Measurements from ENCODE around the gene ZNF407. TPM values are rescaled to one million over a fixed set of nuclear protein-coding genes. Genes with fewer than 3 reads are reported as not detected.

The ZNF407 gene
- total RNA-seq, 1 donor from 2014 or later = 13.2 TPM

DNA sequence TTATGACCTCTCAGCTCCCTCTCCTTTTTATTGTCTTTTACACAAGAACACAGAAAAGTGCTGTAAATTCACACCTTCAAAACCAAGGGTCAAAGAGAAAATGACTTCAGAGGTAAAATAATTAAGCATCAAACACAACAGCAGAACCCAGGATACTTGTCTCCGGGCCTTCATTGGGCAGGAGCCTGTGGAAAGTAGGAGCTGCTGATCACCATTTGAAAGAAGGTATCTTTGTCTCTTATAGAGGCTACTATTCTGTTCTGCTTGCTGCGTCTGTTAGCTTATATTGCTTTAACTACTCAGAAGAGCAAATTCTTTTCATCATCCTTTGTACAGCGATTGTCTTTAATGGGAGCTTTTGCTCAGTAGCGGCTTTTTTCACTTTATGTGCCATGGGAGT, 350.2 kb downstream of the ZNF407 start:
- H3K27me3 Mint-ChIP-seq (ENCODE audit: low read depth) = no peaks in the 10 kb centered on the region
- H3K4me3 Mint-ChIP-seq = peak overlapping the region; percentile 20
- peaks cover 20% of the 10 kb centered on the region for H3K4me1 Mint-ChIP-seq
- peaks cover 3% of the 10 kb centered on the region for H3K9me3 Mint-ChIP-seq
- no peak for DNase-seq (ENCODE audit: low read depth, low spot score)
- TF ChIP-seq, protein P1, sequence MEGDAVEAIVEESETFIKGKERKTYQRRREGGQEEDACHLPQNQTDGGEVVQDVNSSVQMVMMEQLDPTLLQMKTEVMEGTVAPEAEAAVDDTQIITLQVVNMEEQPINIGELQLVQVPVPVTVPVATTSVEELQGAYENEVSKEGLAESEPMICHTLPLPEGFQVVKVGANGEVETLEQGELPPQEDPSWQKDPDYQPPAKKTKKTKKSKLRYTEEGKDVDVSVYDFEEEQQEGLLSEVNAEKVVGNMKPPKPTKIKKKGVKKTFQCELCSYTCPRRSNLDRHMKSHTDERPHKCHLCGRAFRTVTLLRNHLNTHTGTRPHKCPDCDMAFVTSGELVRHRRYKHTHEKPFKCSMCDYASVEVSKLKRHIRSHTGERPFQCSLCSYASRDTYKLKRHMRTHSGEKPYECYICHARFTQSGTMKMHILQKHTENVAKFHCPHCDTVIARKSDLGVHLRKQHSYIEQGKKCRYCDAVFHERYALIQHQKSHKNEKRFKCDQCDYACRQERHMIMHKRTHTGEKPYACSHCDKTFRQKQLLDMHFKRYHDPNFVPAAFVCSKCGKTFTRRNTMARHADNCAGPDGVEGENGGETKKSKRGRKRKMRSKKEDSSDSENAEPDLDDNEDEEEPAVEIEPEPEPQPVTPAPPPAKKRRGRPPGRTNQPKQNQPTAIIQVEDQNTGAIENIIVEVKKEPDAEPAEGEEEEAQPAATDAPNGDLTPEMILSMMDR (conservative IDR thresholded peaks at IDR 0.05) = no peak
- peaks cover 2% of the 10 kb centered on the region for H3K36me3 Mint-ChIP-seq (ENCODE audit: low read depth)
- H3K27ac Mint-ChIP-seq (ENCODE audit: unreplicated experiment) = no peak overlapping the region

DNA sequence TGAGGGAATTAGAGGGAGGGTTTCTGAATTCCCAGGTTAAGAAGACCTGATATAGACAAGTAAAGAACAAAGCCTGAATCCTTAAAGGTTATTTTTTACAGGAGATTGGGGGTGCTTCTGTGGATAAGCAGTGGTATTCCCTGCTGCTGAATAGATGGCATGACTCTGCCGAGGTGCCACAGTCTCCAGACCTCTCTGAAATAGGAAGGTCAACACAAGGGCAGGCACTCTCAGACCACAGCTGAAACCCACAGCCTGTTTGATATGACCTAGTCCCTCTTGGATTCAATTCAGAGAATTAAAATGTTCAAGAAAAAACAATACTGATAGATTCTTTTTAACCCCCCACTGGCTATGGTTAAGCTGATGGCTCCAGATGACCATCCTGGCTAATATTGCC, 351.9 kb downstream of the ZNF407 start:
- H3K27ac Mint-ChIP-seq (ENCODE audit: unreplicated experiment) = no peak overlapping the region
- DNase-seq (ENCODE audit: low read depth, low spot score) = no peak
- peaks cover 20% of the 10 kb centered on the region for H3K4me1 Mint-ChIP-seq
- peaks cover 3% of the 10 kb centered on the region for H3K9me3 Mint-ChIP-seq
- H3K36me3 Mint-ChIP-seq (ENCODE audit: low read depth) = peaks cover 2% of the 10 kb centered on the region
- no peaks in the 10 kb centered on the region for H3K27me3 Mint-ChIP-seq (ENCODE audit: low read depth)
- TF ChIP-seq, protein P1 (conservative IDR thresholded peaks at IDR 0.05) = no peak
- no peak overlapping the region for H3K4me3 Mint-ChIP-seq

DNA sequence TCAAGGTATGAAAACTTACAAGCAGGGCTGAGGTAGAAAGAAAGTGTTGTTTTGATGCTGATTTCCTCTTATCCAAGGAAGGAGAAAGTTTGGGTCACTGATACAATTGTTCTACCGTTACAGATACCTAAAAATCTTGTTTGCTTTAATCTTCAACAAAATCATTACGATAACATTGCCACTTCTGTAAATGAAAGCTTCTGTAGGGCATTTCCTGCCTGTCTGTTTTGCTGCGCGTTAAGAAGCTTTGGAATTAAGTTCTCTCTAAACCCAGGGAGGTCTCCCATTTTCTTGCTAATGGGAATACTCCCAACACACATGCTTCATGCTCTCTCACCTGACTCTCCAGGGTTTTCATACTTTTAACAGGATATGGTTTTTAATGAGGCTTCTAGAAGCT, 352.8 kb downstream of the ZNF407 start:
- TF ChIP-seq, protein P1 (conservative IDR thresholded peaks at IDR 0.05) = no peak
- no peak for DNase-seq (ENCODE audit: low read depth, low spot score)
- H3K9me3 Mint-ChIP-seq = peaks cover 3% of the 10 kb centered on the region
- H3K36me3 Mint-ChIP-seq (ENCODE audit: low read depth) = peaks cover 2% of the 10 kb centered on the region
- H3K4me1 Mint-ChIP-seq = peaks cover 20% of the 10 kb centered on the region
- H3K4me3 Mint-ChIP-seq = no peak overlapping the region
- H3K27me3 Mint-ChIP-seq (ENCODE audit: low read depth) = no peaks in the 10 kb centered on the region
- no peak overlapping the region for H3K27ac Mint-ChIP-seq (ENCODE audit: unreplicated experiment)

DNA sequence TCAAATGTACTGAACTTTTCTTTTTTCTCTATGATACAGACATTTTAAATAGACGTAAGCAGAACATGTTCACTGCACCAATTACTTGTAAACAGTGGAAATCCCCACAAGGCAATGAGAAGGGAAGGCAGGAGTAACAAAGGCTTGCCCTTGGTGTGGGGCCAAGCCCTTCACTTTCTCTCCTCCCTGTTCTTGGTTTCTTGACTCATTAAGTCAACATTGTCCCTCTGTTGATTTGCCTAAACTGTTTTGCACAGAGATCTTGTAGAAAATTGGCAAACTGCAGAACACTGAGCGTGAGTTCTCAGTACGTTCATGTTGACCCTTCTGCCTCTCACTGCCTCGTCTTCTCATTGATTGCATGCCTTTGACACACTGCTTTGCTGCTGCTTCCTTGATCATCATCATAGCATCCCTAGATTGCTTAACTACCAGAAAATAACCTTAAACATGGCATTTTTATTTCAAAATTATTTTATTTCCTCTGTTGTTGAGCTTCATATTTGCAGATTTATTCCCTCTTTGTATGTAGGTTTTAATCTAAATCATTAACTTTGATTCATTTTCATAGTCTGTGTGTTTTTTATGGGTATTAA, 353.6 kb downstream of the ZNF407 start:
- no peak for DNase-seq (ENCODE audit: low read depth, low spot score)
- H3K9me3 Mint-ChIP-seq = peaks cover 3% of the 10 kb centered on the region
- no peaks in the 10 kb centered on the region for H3K27me3 Mint-ChIP-seq (ENCODE audit: low read depth)
- no peak overlapping the region for H3K4me3 Mint-ChIP-seq
- H3K36me3 Mint-ChIP-seq (ENCODE audit: low read depth) = peaks cover 2% of the 10 kb centered on the region
- TF ChIP-seq, protein P1 (conservative IDR thresholded peaks at IDR 0.05) = no peak
- no peak overlapping the region for H3K27ac Mint-ChIP-seq (ENCODE audit: unreplicated experiment)
- peaks cover 20% of the 10 kb centered on the region for H3K4me1 Mint-ChIP-seq

DNA sequence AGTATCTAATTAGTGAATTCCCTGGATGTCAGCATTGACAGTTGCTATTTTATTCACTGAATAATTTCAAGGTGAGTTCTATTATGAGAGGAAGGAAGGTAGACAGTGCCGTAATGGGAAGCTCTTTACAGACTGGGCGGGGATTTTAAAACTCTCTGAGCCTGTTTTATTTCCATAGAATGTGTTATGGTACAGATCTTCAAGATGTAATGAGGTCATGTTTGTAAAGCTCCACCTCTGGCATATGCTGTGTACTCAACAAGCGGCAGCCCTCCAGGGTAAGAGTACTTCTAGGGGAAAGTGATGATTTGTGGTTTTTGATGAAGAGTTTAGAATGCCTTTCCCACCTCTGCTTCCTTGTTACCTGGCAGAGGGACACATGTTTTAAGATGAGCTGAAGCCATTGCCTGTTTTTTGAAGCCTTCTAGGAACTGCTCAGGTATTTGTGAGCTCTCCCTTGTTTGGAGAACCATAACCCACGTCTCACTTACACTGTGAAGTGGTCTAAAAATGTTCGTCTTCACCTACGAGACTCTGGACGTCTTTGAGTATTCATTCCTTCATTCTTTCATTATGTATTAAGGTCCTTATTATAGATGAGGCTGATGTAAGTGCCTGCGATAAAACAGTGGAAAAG, 360.0 kb downstream of the ZNF407 start:
- H3K27me3 Mint-ChIP-seq (ENCODE audit: low read depth) = no peaks in the 10 kb centered on the region
- H3K36me3 Mint-ChIP-seq (ENCODE audit: low read depth) = peaks cover 4% of the 10 kb centered on the region
- no peak overlapping the region for H3K4me3 Mint-ChIP-seq
- DNase-seq (ENCODE audit: low read depth, low spot score) = no peak
- TF ChIP-seq, protein P1 (conservative IDR thresholded peaks at IDR 0.05) = no peak
- peaks cover 1% of the 10 kb centered on the region for H3K9me3 Mint-ChIP-seq
- H3K27ac Mint-ChIP-seq (ENCODE audit: unreplicated experiment) = no peak overlapping the region
- no peaks in the 10 kb centered on the region for H3K4me1 Mint-ChIP-seq

All from neural crest cell (in vitro differentiated cells).